Thyroid gland (tissue), 4 donors: ENCODE data around the gene CSNK1E. TPM values are rescaled to one million over a fixed set of nuclear protein-coding genes. Genes with fewer than 3 reads are reported as not detected.

ENCODE experiments used
- DNase-seq, 2 donors: peaks; one replicate each; pipeline ENCODE4 v3.0.0-alpha.2; 2019
- H3K27ac ChIP-seq, 3 donors: fragments of 200-600 bp; sonication (generic); 1 replicate in 2 of 3; 2 replicates in 1 of 3; pipeline ENCODE4 v1.5.1; 2016 to 2019; ENCODE audit warnings: mild to moderate bottlenecking in 1 of 3, moderate library complexity in 1 of 3
- H3K27me3 ChIP-seq: fragments of 200-600 bp; sonication (generic); one replicate; pipeline ENCODE4 v1.5.1; 2019
- H3K36me3 ChIP-seq, 2 donors: fragments of 200-600 bp; sonication (generic); one replicate each; pipeline ENCODE4 v1.5.1; 2016 to 2019
- H3K4me1 ChIP-seq, 2 donors: fragments of 200-600 bp; sonication (generic); one replicate each; pipeline ENCODE4 v1.5.1; 2017 to 2019
- H3K4me3 ChIP-seq, 3 donors: fragments of 200-600 bp; sonication (generic); replicated peaks in 1 of 3; 1 replicate in 2 of 3; 2 replicates in 1 of 3; pipeline ENCODE4 v1.5.1; 2016; ENCODE audit warnings: mild to moderate bottlenecking in 1 of 3
- H3K9me3 ChIP-seq: fragments of 200-600 bp; sonication (generic); one replicate; pipeline ENCODE4 v1.5.1; 2017
- CTCF ChIP-seq, 6 experiments: fragments of 200-600 bp in 3 of 6; fragments of 450-650 bp in 3 of 6; sonication (generic) in 3 of 6; IDR thresholded peaks; one replicate each; pipeline ENCODE4 v1.5.1; 2016 to 2019; ENCODE audit warnings: antibody characterized with exemption in 6 of 6, mild to moderate bottlenecking in 2 of 6, inconsistent platforms in 1 of 6, moderate library complexity in 1 of 6
- POLR2A ChIP-seq, 2 donors: fragments of 450-650 bp; IDR thresholded peaks; one replicate each; pipeline ENCODE4 v1.6.1; 2017; ENCODE audit warnings: antibody characterized with exemption in 2 of 2, mild to moderate bottlenecking in 2 of 2, moderate library complexity in 1 of 2
- WGBS, 2 donors: methylation state at CpG; one replicate each; pipeline ENCODE4 v1.1.5; 2017; 5-methylcytosine and 5-hydroxymethylcytosine counted together
- intact Hi-C: fragments of 100-400 bp; cut with DNase I; formaldehyde crosslinking; loops from one replicate; pipeline ENCODE4 v1.15.1; 2023
- total RNA-seq, 4 donors: library from RNA; depleted of rRNA; stranded (reverse); fragments of >200 nt; gene quantifications; one replicate each; pipeline ENCODE4 v1.2.3, GENCODE V29; 2016

The CSNK1E gene
- total RNA-seq, 4 donors from 2014 or later = 53.2 to 98.4 (median 69.5) TPM

GRCh38 chr22:38295339-38295738 is 21.9 kb downstream of the CSNK1E start:
- peaks cover 66 to 74% of the 10 kb centered on the region in 2 donors for H3K36me3 ChIP-seq
- TF ChIP-seq POLR2A (IDR thresholded peaks at IDR 0.05) (no peak), CTCF (IDR thresholded peaks at IDR 0.05) (no peak)
- no peak overlapping the region for H3K27ac ChIP-seq
- no peak for DNase-seq
- H3K4me3 ChIP-seq = no peak overlapping the region
- peaks cover 15 to 17% of the 10 kb centered on the region in 2 donors for H3K4me1 ChIP-seq
- no peaks in the 10 kb centered on the region for H3K27me3 ChIP-seq
- no peaks in the 10 kb centered on the region for H3K9me3 ChIP-seq
- WGBS, 2 donors = 96 to 100% methylated on average over 1 to 5 of the region's 6 CpGs
- intact Hi-C loops = no loop called here

- WGBS, 2 donors = 93 to 97% methylated on average over 5 to 11 of the region's 26 CpGs
- Histone ChIP-seq H3K9me3 (no peaks in the 10 kb centered on the region), H3K4me3 (no peak overlapping the region), H3K27me3 (no peaks in the 10 kb centered on the region), H3K36me3 (peaks cover 54 to 63% of the 10 kb centered on the region in 2 donors), H3K27ac (peak overlapping the region in 1 of 3 donors; percentile 7), H3K4me1 (peaks cover 4 to 5% of the 10 kb centered on the region in 2 donors)
- intact Hi-C loops = no loop called here
- TF ChIP-seq POLR2A (IDR thresholded peaks at IDR 0.05) (no peak), CTCF (IDR thresholded peaks at IDR 0.05) (no peak)
- DNase-seq = no peak
Observed at GRCh38 chr22:38294193-38294592, 23.0 kb downstream of the CSNK1E start.

GRCh38 chr22:38292694-38293093 is 24.5 kb downstream of the CSNK1E start:
- Histone ChIP-seq H3K27ac (peak overlapping the region in 2 of 3 donors; percentile 14 to 21), H3K36me3 (peaks cover 39 to 48% of the 10 kb centered on the region in 2 donors)
- TF ChIP-seq POLR2A (IDR thresholded peaks at IDR 0.05) = no peak
- TF ChIP-seq CTCF (IDR thresholded peaks at IDR 0.05) = no peak

GRCh38 chr22:38291201-38291777 is 25.9 kb downstream of the CSNK1E start:
- Histone ChIP-seq H3K4me1 (no peaks in the 10 kb centered on the region), H3K9me3 (no peaks in the 10 kb centered on the region), H3K27me3 (no peaks in the 10 kb centered on the region), H3K4me3 (no peak overlapping the region), H3K36me3 (peaks cover 25 to 34% of the 10 kb centered on the region in 2 donors), H3K27ac (no peak overlapping the region)
- intact Hi-C loops = no loop called here
- TF ChIP-seq POLR2A (IDR thresholded peaks at IDR 0.05) (no peak), CTCF (IDR thresholded peaks at IDR 0.05) (no peak)
- no peak for DNase-seq
- 80 to 82% methylated on average over 19 to 20 of the region's 22 CpGs for WGBS, 2 donors

More at GRCh38 chr22:38292694-38293093, 24.5 kb downstream of the CSNK1E start:
- Histone ChIP-seq H3K4me1 (no peaks in the 10 kb centered on the region), H3K27me3 (no peaks in the 10 kb centered on the region), H3K9me3 (no peaks in the 10 kb centered on the region), H3K4me3 (no peak overlapping the region)
- WGBS, 2 donors = 75 to 90% methylated on average over 9 of the region's 9 CpGs
- intact Hi-C loops = no loop called here
- no peak for DNase-seq

- Histone ChIP-seq H3K9me3 (no peaks in the 10 kb centered on the region), H3K36me3 (peaks cover 16 to 24% of the 10 kb centered on the region in 2 donors), H3K27me3 (no peaks in the 10 kb centered on the region), H3K4me3 (no peak overlapping the region), H3K27ac (no peak overlapping the region), H3K4me1 (no peaks in the 10 kb centered on the region)
- intact Hi-C loops = no loop called here
- TF ChIP-seq POLR2A (IDR thresholded peaks at IDR 0.05) (no peak), CTCF (IDR thresholded peaks at IDR 0.05) (no peak)
- DNase-seq = no peak
- 86 to 88% methylated on average over 6 to 8 of the region's 8 CpGs for WGBS, 2 donors
Observed at GRCh38 chr22:38290347-38290746, 26.9 kb downstream of the CSNK1E start.
